IMR-90 (cell line): ENCODE data around the gene MTA3. TPM values are rescaled to one million over a fixed set of nuclear protein-coding genes. Genes with fewer than 3 reads are reported as not detected.

Source experiments
- ATAC-seq: fragments of 200-7000 bp; cut with Tn5 transposase; 2 replicates; pipeline ENCODE4 v1.9.1; 2020; ENCODE audit warnings: low read depth, mild to moderate bottlenecking, moderate library complexity
- BruUV-seq: library from RNA; stranded (reverse); fragments of 400-500 nt; replicated peaks from 2 replicates; lab custom pipeline; 2021; lab: Mats Ljungman, UMichigan
- CTCF ChIA-PET: fragments of 300-600 bp; formaldehyde crosslinking; extraction: SDS; loops from one replicate; lab custom pipeline; 2021; ENCODE audit warnings: antibody characterized with exemption; lab: Yijun Ruan, JAX
- POLR2A ChIA-PET: fragments of 300-600 bp; sonication (Branson Sonifier 250); formaldehyde crosslinking; loops from one replicate; lab custom pipeline; 2022; ENCODE audit warnings: antibody characterized with exemption; ENCODE audit not compliant: unreplicated experiment; lab: Charles Lee
- DNase-seq: peaks from one replicate; pipeline ENCODE4 v3.0.0; 2013
- H2AFZ ChIP-seq: replicated peaks from 2 replicates; pipeline ENCODE3; 2013; ENCODE audit warnings: low read length, mild to moderate bottlenecking; ENCODE audit not compliant: poor library complexity
- H2AK5ac ChIP-seq: 2 replicates; pipeline ENCODE4 v1.6.1; 2013; ENCODE audit warnings: low read depth, low read length, inconsistent platforms
- H2AK9ac ChIP-seq: replicated peaks from 2 replicates; pipeline ENCODE3; 2013; ENCODE audit warnings: mild to moderate bottlenecking, low read depth, low read length, moderate library complexity; ENCODE audit not compliant: poor library complexity
- H2BK120ac ChIP-seq: 2 replicates; pipeline ENCODE4 v1.6.1; 2013; ENCODE audit warnings: low read depth, low read length, inconsistent platforms
- H2BK15ac ChIP-seq: 3 replicates; pipeline ENCODE4 v1.6.1; 2013; ENCODE audit warnings: low read depth, low read length, inconsistent platforms
- H2BK20ac ChIP-seq: 2 replicates; pipeline ENCODE4 v1.6.1; 2013; ENCODE audit warnings: low read depth, mild to moderate bottlenecking, inconsistent platforms, low read length, moderate library complexity
- H2BK5ac ChIP-seq: 2 replicates; pipeline ENCODE4 v1.6.1; 2013; ENCODE audit warnings: mild to moderate bottlenecking, low read depth, low read length, inconsistent platforms; ENCODE audit not compliant: poor library complexity, severe bottlenecking
- H3K14ac ChIP-seq: replicated peaks from 2 replicates; pipeline ENCODE4 v1.6.1; 2013; ENCODE audit warnings: low read depth, low read length, inconsistent platforms
- H3K18ac ChIP-seq: 2 replicates; pipeline ENCODE4 v1.6.1; 2013; ENCODE audit warnings: low read depth, low read length, control low read depth
- H3K23ac ChIP-seq: 2 replicates; pipeline ENCODE4 v1.6.1; 2013; ENCODE audit warnings: low read depth, low read length, inconsistent platforms
- H3K27ac ChIP-seq: 2 replicates; pipeline ENCODE4 v1.5.1; 2013; ENCODE audit warnings: mild to moderate bottlenecking, control low read depth, low read length; ENCODE audit not compliant: insufficient read depth
- H3K27me3 ChIP-seq: 2 replicates; pipeline ENCODE4 v1.6.1; 2013; ENCODE audit warnings: low read length; ENCODE audit not compliant: control insufficient read depth, insufficient read depth
- H3K36me3 ChIP-seq: 2 replicates; pipeline ENCODE4 v1.6.1; 2013; ENCODE audit warnings: low read length, mixed read lengths; ENCODE audit not compliant: control insufficient read depth, insufficient read depth
- H3K4ac ChIP-seq: 2 replicates; pipeline ENCODE4 v1.6.1; 2013; ENCODE audit warnings: low read depth, low read length, inconsistent platforms
- H3K4me1 ChIP-seq: 2 replicates; pipeline ENCODE4 v1.6.1; 2013; ENCODE audit warnings: low read length, mixed read lengths; ENCODE audit not compliant: control insufficient read depth, insufficient read depth
- H3K4me2 ChIP-seq: 2 replicates; pipeline ENCODE4 v1.6.1; 2013; ENCODE audit warnings: low read depth, mild to moderate bottlenecking, control low read depth, low read length, moderate library complexity
- H3K4me3 ChIP-seq: 2 replicates; pipeline ENCODE4 v1.5.1; 2013; ENCODE audit warnings: low read depth, mild to moderate bottlenecking, control low read depth, low read length, moderate library complexity; ENCODE audit not compliant: insufficient read depth
- H3K56ac ChIP-seq: 2 replicates; pipeline ENCODE4 v1.6.1; 2013; ENCODE audit warnings: low read length, inconsistent platforms; ENCODE audit not compliant: insufficient read depth; ENCODE audit errors: extremely low read depth
- H3K79me1 ChIP-seq, 2 experiments: 2 replicates each; pipeline ENCODE4 v1.6.1; 2013; ENCODE audit warnings: low read length in 2 of 2, inconsistent platforms in 1 of 2, low read depth in 1 of 2
- H3K9ac ChIP-seq: 2 replicates; pipeline ENCODE4 v1.6.1; 2013; ENCODE audit warnings: low read depth, low read length, control low read depth
- H3K9me1 ChIP-seq: 2 replicates; pipeline ENCODE4 v1.6.1; 2013; ENCODE audit warnings: low read length, inconsistent platforms; ENCODE audit not compliant: insufficient read depth
- H3K9me3 ChIP-seq: 2 replicates; pipeline ENCODE4 v1.6.1; 2013; ENCODE audit warnings: low read length; ENCODE audit not compliant: control insufficient read depth, insufficient read depth
- H4K20me1 ChIP-seq: 2 replicates; pipeline ENCODE4 v1.6.1; 2013; ENCODE audit warnings: low read length, inconsistent platforms; ENCODE audit not compliant: insufficient read depth
- H4K5ac ChIP-seq: 2 replicates; pipeline ENCODE4 v1.6.1; 2013; ENCODE audit warnings: mild to moderate bottlenecking, low read depth, low read length, control low read depth
- H4K8ac ChIP-seq, 2 experiments: 2 replicates each; pipeline ENCODE4 v1.6.1; 2013; ENCODE audit warnings: low read depth in 2 of 2, low read length in 2 of 2, control low read depth in 1 of 2, inconsistent platforms in 1 of 2
- H4K91ac ChIP-seq: 2 replicates; pipeline ENCODE4 v1.6.1; 2013; ENCODE audit warnings: low read depth, low read length, inconsistent platforms; ENCODE audit not compliant: insufficient read depth
- BHLHE40 ChIP-seq: fragments of 150-350 bp; IDR thresholded peaks from 2 replicates; pipeline ENCODE4 v1.6.1; 2016; ENCODE audit warnings: mild to moderate bottlenecking, low read depth, low read length
- CEBPB ChIP-seq: IDR thresholded peaks from 2 replicates; pipeline ENCODE4 v1.6.1; 2012; ENCODE audit warnings: low read depth, low read length, improper control_type of control experiment
- CTCF ChIP-seq: conservative IDR thresholded peaks from 2 replicates; pipeline ENCODE4 v1.5.1; 2012; ENCODE audit warnings: mild to moderate bottlenecking, low read depth, low read length, improper control_type of control experiment
- ELK1 ChIP-seq: fragments of 150-350 bp; IDR thresholded peaks from 2 replicates; pipeline ENCODE4 v1.6.1; 2016; ENCODE audit warnings: low read depth, mild to moderate bottlenecking, low read length, moderate library complexity, borderline replicate concordance
- FOS ChIP-seq: fragments of 150-350 bp; IDR thresholded peaks from 2 replicates; pipeline ENCODE4 v1.6.1; 2016; ENCODE audit warnings: low read depth, low read length
- MAFK ChIP-seq: IDR thresholded peaks from 2 replicates; pipeline ENCODE4 v1.6.1; 2012; ENCODE audit warnings: low read depth, low read length, improper control_type of control experiment
- MAZ ChIP-seq: IDR thresholded peaks from 2 replicates; pipeline ENCODE4 v1.6.1; 2012; ENCODE audit warnings: low read depth, mild to moderate bottlenecking, low read length, improper control_type of control experiment, moderate library complexity, borderline replicate concordance
- MXI1 ChIP-seq: IDR thresholded peaks from 2 replicates; pipeline ENCODE4 v1.6.1; 2012; ENCODE audit warnings: low read depth, mild to moderate bottlenecking, low read length, moderate library complexity, borderline replicate concordance
- NFE2L2 ChIP-seq: fragments of 150-350 bp; IDR thresholded peaks from 2 replicates; pipeline ENCODE4 v1.6.1; 2016; ENCODE audit warnings: low read depth, mild to moderate bottlenecking, low read length
- POLR2A ChIP-seq: IDR thresholded peaks from 2 replicates; pipeline ENCODE4 v1.6.1; 2012; ENCODE audit warnings: mild to moderate bottlenecking, low read depth, low read length
- RAD21 ChIP-seq: IDR thresholded peaks from 2 replicates; pipeline ENCODE4 v1.6.1; 2012; ENCODE audit warnings: low read length, improper control_type of control experiment
- RCOR1 ChIP-seq: IDR thresholded peaks from 2 replicates; pipeline ENCODE4 v1.6.1; 2012; ENCODE audit warnings: mild to moderate bottlenecking, low read length, improper control_type of control experiment; ENCODE audit not compliant: insufficient replicate concordance
- RFX5 ChIP-seq: IDR thresholded peaks from 2 replicates; pipeline ENCODE4 v1.8.0; 2012; ENCODE audit warnings: low read depth, mild to moderate bottlenecking, low read length, moderate library complexity
- SMC3 ChIP-seq: fragments of 150-350 bp; IDR thresholded peaks from 2 replicates; pipeline ENCODE4 v1.6.1; 2016; ENCODE audit warnings: low read depth, mild to moderate bottlenecking, antibody characterized with exemption, low read length, moderate library complexity
- USF2 ChIP-seq: fragments of 150-350 bp; IDR thresholded peaks from 2 replicates; pipeline ENCODE4 v1.6.1; 2017; ENCODE audit warnings: mild to moderate bottlenecking, antibody characterized with exemption, low read length, low read depth
- WGBS, 2 experiments: methylation state at CpG; one replicate each; pipeline versions ENCODE4 v1.1.5 to v1.1.7; 2013; ENCODE audit warnings: missing lambda C conversion rate in 2 of 2; ENCODE audit not compliant: insufficient read length in 1 of 2; ENCODE audit errors: extremely low coverage in 2 of 2; 5-methylcytosine and 5-hydroxymethylcytosine counted together
- dilution Hi-C: fragments of 300-500 bp; cut with HindIII; formaldehyde crosslinking; loops from one replicate; pipeline ENCODE4 v1.14.3; 2018; ENCODE audit warnings: low sequenced_read_pairs; ENCODE audit not compliant: unreplicated experiment
- in situ Hi-C: fragments of 300-500 bp; cut with MboI; formaldehyde crosslinking; loops from 3 replicates; pipeline ENCODE4 v1.14.3; 2019; ENCODE audit warnings: low sequenced_read_pairs, inconsistent platforms, mixed read lengths
- intact Hi-C: fragments of 100-400 bp; cut with micrococcal nuclease; formaldehyde crosslinking; loops from 2 replicates; pipeline ENCODE4 v1.10.0; 2022
- polyA plus RNA-seq, 3 experiments: library from polyadenylated mRNA; depleted of rRNA; stranded (reverse); fragments of >200 nt; gene quantifications; 2 replicates each; pipeline ENCODE4 v1.2.3, GENCODE V29; 2012; ENCODE audit warnings: low replicate concordance in 1 of 3
- total RNA-seq: library from RNA; depleted of rRNA; stranded (reverse); fragments of >200 nt; gene quantifications from 2 replicates; pipeline ENCODE4 v1.2.3, GENCODE V29; 2012

MTA3 gene
- total and polyA plus RNA-seq, 2 of the 4 experiments (the other 2 are of a cell fraction) = 31.9 to 34.3 TPM

GRCh38 chr2:42787788-42788477, 219.5 kb downstream of the MTA3 start:
- no peaks in the 10 kb centered on the region for H3K9me1 ChIP-seq
- no peak overlapping the region for H3K4ac ChIP-seq
- H3K4me2 ChIP-seq = no peak overlapping the region
- ATAC-seq = no peak
- H3K4me3 ChIP-seq = no peak overlapping the region
- H2AFZ ChIP-seq = no peak overlapping the region
- no peak overlapping the region for H2BK5ac ChIP-seq
- H3K56ac ChIP-seq = no peak overlapping the region
- H3K36me3 ChIP-seq = no peaks in the 10 kb centered on the region
- no peak overlapping the region for H2BK20ac ChIP-seq
- no peaks in the 10 kb centered on the region for H4K20me1 ChIP-seq
- ChIA-PET POLR2A (no interaction called here), CTCF (no interaction called here)
- WGBS, 2 experiments = no CpG with 5 or more reads among the region's 12 CpGs
- no peaks in the 10 kb centered on the region; the same call in 1 of the 2 replicates for H3K4me1 ChIP-seq
- intact Hi-C loops (no loop called here), in situ Hi-C loops (no loop called here), dilution Hi-C loops (no loop called here)
- H3K18ac ChIP-seq = no peak overlapping the region
- no peak overlapping the region for H3K9ac ChIP-seq
- peaks cover 38% of the 10 kb centered on the region for H3K27me3 ChIP-seq
- no peaks in the 10 kb centered on the region for H3K79me1 ChIP-seq
- no peak overlapping the region for H3K23ac ChIP-seq
- DNase-seq = no peak
- no TSS peak for BruUV-seq
- H2BK120ac ChIP-seq = no peak overlapping the region
- no peak overlapping the region for H4K8ac ChIP-seq
- no peak overlapping the region for H3K27ac ChIP-seq
- no peak overlapping the region for H2AK5ac ChIP-seq
- H2AK9ac ChIP-seq = no peak overlapping the region
- no peak overlapping the region for H4K5ac ChIP-seq
- H3K14ac ChIP-seq = no peak overlapping the region
- no peak overlapping the region for H4K91ac ChIP-seq
- TF ChIP-seq FOS (no peak), USF2 (no peak), MAZ (no peak), MAFK (no peak), ELK1 (no peak), CTCF (no peak), MXI1 (no peak), CEBPB (no peak), SMC3 (no peak), POLR2A (no peak), NFE2L2 (no peak), BHLHE40 (no peak), RAD21 (no peak), RFX5 (no peak), RCOR1 (no peak)
- H2BK15ac ChIP-seq = no peak overlapping the region
- H3K9me3 ChIP-seq = no peaks in the 10 kb centered on the region
